Gastrocnemius medialis (tissue), 4 donors: ENCODE measurements around the gene TMEM143.

Source experiments
- POLR2A ChIP-seq, 2 donors: fragments of 450-650 bp; IDR thresholded peaks; one replicate each; pipeline ENCODE4 v1.6.1; 2017; ENCODE audit warnings: antibody characterized with exemption in 2 of 2, mild to moderate bottlenecking in 2 of 2, moderate library complexity in 2 of 2
- TF ChIP-seq, protein P1 (sequence below), 5 experiments: fragments of 450-650 bp in 3 of 5; fragments of 200-600 bp in 2 of 5; sonication (generic) in 2 of 5; IDR thresholded peaks in 4 of 5; conservative IDR thresholded peaks in 1 of 5; 1 replicate in 4 of 5; 2 replicates in 1 of 5; pipeline ENCODE4 v1.5.1; 2016 to 2019; ENCODE audit warnings: antibody characterized with exemption in 5 of 5, mild to moderate bottlenecking in 3 of 5, moderate library complexity in 3 of 5

DNA sequence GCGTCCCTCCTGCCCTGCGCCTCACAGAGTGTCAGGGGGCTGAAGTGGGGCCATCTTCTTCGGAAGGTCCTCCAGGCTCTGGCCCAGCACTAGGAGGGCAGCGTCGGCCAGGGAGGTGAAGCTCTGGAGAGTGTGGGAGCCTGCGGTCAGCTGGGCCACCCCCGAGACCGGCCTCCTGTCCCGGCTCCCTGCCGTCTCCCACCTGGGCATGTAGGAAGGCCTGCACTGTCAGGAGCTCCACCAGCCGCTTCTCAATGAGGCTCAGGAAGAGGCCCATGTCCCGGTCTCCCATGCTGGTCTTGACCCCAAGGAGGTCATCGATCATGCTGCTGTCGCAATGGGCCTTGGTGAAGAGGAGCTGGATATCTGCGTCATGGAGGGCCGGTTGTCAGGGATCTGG lies 65.8 kb downstream of the TMEM143 start:
- TF ChIP-seq, protein P1, sequence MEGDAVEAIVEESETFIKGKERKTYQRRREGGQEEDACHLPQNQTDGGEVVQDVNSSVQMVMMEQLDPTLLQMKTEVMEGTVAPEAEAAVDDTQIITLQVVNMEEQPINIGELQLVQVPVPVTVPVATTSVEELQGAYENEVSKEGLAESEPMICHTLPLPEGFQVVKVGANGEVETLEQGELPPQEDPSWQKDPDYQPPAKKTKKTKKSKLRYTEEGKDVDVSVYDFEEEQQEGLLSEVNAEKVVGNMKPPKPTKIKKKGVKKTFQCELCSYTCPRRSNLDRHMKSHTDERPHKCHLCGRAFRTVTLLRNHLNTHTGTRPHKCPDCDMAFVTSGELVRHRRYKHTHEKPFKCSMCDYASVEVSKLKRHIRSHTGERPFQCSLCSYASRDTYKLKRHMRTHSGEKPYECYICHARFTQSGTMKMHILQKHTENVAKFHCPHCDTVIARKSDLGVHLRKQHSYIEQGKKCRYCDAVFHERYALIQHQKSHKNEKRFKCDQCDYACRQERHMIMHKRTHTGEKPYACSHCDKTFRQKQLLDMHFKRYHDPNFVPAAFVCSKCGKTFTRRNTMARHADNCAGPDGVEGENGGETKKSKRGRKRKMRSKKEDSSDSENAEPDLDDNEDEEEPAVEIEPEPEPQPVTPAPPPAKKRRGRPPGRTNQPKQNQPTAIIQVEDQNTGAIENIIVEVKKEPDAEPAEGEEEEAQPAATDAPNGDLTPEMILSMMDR (IDR thresholded peaks at IDR 0.05 in 4 of 5, conservative IDR thresholded peaks at IDR 0.05 in 1 of 5): no peak
- TF ChIP-seq POLR2A (IDR thresholded peaks at IDR 0.05): no peak
